Measurements from ENCODE around the gene PITRM1. TPM values are rescaled to one million over a fixed set of nuclear protein-coding genes. Genes with fewer than 3 reads are reported as not detected.

The PITRM1 gene
- polyA plus RNA-seq, 1 experiment: 68.5 TPM

GRCh38 chr10:3203016-3203811 lies 30.6 kb upstream of the PITRM1 start:
- DNase-seq (ENCODE audit: low read depth): no peak

GRCh38 chr10:3201796-3202195 lies 29.2 kb upstream of the PITRM1 start:
- H3K4me3 ChIP-seq (ENCODE audit: low read depth, low read length): no peak overlapping the region
- POLR2A ChIA-PET: no interaction called here
- no peak for TF ChIP-seq CTCF (IDR thresholded peaks at IDR 0.05; ENCODE audit: insufficient read depth, low read depth, low read length)
- peaks cover 37% of the 10 kb centered on the region for H3K27me3 ChIP-seq (ENCODE audit: control insufficient read depth, insufficient read depth, low read length)
- no peaks in the 10 kb centered on the region for H3K36me3 ChIP-seq (ENCODE audit: control insufficient read depth, insufficient read depth, low read length)
- no peak for DNase-seq (ENCODE audit: low read depth)
- CTCF ChIA-PET: no interaction called here

More at GRCh38 chr10:3203016-3203811, 30.6 kb upstream of the PITRM1 start:
- ChIA-PET CTCF (interaction anchor here (1.8 kb wide), 2 partner anchors 8 to 10 kb away, joined by 5 read pairs; no protein-coding TSS in a partner anchor), POLR2A (no interaction called here)
- H3K4me3 ChIP-seq (ENCODE audit: low read depth, low read length): peak overlapping the region; percentile 27
- peaks cover 39% of the 10 kb centered on the region for H3K27me3 ChIP-seq (ENCODE audit: control insufficient read depth, insufficient read depth, low read length)
- no peaks in the 10 kb centered on the region for H3K36me3 ChIP-seq (ENCODE audit: control insufficient read depth, insufficient read depth, low read length)
- TF ChIP-seq CTCF (IDR thresholded peaks at IDR 0.05; ENCODE audit: insufficient read depth, low read depth, low read length): no peak

DNA sequence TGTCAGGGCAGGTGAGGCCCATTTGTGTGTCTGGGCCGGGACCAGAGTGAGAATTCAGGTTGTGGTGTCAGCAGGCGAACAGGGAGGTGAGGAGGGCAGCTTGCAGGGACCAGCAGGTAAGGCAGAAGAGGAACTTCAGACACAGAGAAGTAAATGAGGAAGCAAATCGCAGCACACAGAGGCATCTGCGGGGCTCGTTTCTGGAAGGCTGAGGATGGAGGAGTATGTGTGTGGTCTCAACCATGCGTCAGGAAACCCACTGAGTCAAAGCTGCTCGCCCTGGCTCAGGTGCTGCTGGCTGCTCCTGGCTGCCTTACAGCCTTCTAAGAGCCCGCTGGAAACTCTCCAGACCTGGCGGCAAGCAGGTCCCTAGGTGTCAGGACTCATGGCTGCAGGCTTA lies 26.9 kb upstream of the PITRM1 start:
- no peak overlapping the region for H3K4me3 ChIP-seq (ENCODE audit: low read depth, low read length)
- CTCF ChIA-PET: no interaction called here

DNA sequence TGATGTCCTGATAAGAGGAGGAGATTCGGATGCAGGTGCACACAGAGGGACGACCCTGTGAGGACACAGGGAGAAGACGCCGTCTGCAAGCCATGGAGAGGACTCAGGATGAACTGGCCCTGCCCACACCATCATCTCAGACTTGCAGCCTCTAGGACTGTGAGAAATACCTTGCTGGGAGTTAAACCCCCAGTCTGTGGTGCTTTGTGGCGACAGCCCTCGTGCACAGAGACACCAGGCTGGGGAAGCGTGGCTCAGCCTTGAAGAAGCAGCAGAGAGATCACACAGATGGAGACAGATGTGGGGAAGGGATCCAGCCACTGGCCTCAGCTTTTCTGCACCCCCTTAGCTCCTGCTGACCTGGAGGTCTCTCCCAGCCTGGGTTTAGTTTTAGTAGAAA lies 26.3 kb upstream of the PITRM1 start:
- TF ChIP-seq CTCF (IDR thresholded peaks at IDR 0.05; ENCODE audit: insufficient read depth, low read depth, low read length): no peak
- ChIA-PET POLR2A (no interaction called here), CTCF (no interaction called here)
- H3K27me3 ChIP-seq (ENCODE audit: control insufficient read depth, insufficient read depth, low read length): peaks cover 36% of the 10 kb centered on the region
- no peaks in the 10 kb centered on the region for H3K36me3 ChIP-seq (ENCODE audit: control insufficient read depth, insufficient read depth, low read length)
- no peak overlapping the region for H3K4me3 ChIP-seq (ENCODE audit: low read depth, low read length)
- no peak for DNase-seq (ENCODE audit: low read depth)

More for the DNA sequence above, 26.9 kb upstream of the PITRM1 start:
- TF ChIP-seq CTCF (IDR thresholded peaks at IDR 0.05; ENCODE audit: insufficient read depth, low read depth, low read length): no peak
- DNase-seq (ENCODE audit: low read depth): no peak
- H3K27me3 ChIP-seq (ENCODE audit: control insufficient read depth, insufficient read depth, low read length): peaks cover 36% of the 10 kb centered on the region
- H3K36me3 ChIP-seq (ENCODE audit: control insufficient read depth, insufficient read depth, low read length): no peaks in the 10 kb centered on the region
- POLR2A ChIA-PET: no interaction called here

DNA sequence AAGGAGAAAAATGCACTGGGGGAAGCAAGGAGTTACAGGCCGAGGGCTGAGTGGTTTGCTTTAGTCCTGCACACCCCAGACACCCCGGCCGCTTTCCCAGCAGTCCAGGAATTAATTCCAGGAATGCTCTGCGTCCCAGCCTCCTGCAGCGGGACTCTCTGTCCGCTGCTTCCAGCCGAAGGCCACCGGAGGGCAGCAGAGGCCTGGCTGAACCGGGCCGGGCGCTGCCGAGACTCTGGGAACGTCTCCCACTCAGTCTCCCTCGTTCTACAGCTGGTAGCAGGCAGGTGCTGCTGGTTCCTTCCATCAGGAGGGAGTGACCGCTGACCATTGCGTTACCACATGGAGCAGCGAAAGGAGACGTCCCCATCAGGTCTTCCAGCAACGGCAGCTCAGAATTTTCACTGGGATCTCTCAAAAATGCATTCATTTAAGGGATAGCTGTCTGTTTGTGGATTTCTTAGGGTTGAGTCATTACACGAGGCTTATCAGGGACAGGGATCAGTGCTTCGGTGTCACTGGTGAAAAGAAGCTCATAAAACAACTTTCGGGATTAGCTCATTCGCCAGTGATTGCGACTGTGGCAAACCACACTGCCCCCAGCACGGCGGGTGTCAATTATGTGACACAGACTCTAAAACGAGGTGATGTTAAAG lies 24.9 kb upstream of the PITRM1 start:
- POLR2A ChIA-PET: interaction anchor here (1.1 kb wide), 1 partner anchor 1572 kb away, joined by 3 read pairs; no protein-coding TSS in a partner anchor
- CTCF ChIA-PET: interaction anchor here (0.6 to 2.5 kb wide), 21 partner anchors 13 to 1574 kb away, joined by 3 to 10 read pairs (median 4); no protein-coding TSS in a partner anchor
- H3K4me3 ChIP-seq (ENCODE audit: low read depth, low read length): peak overlapping the region; percentile 32
- peaks cover 29% of the 10 kb centered on the region for H3K27me3 ChIP-seq (ENCODE audit: control insufficient read depth, insufficient read depth, low read length)
- H3K36me3 ChIP-seq (ENCODE audit: control insufficient read depth, insufficient read depth, low read length): no peaks in the 10 kb centered on the region
- TF ChIP-seq CTCF (IDR thresholded peaks at IDR 0.05; ENCODE audit: insufficient read depth, low read depth, low read length): peak; percentile 98
- DNase-seq (ENCODE audit: low read depth): peak; percentile 62

Measured in BJ (cell line).